IMR-90 (cell line): Measurements from ENCODE around the gene LAMA3. TPM values are rescaled to one million over a fixed set of nuclear protein-coding genes. Genes with fewer than 3 reads are reported as not detected.

ENCODE experiments used
- ATAC-seq: fragments of 200-7000 bp; cut with Tn5 transposase; 2 replicates; pipeline ENCODE4 v1.9.1; 2020; ENCODE audit warnings: low read depth, mild to moderate bottlenecking, moderate library complexity
- BruUV-seq: library from RNA; stranded (reverse); fragments of 400-500 nt; replicated peaks from 2 replicates; lab custom pipeline; 2021; lab: Mats Ljungman, UMichigan
- CTCF ChIA-PET: fragments of 300-600 bp; formaldehyde crosslinking; extraction: SDS; loops from one replicate; lab custom pipeline; 2021; ENCODE audit warnings: antibody characterized with exemption; lab: Yijun Ruan, JAX
- POLR2A ChIA-PET: fragments of 300-600 bp; sonication (Branson Sonifier 250); formaldehyde crosslinking; loops from one replicate; lab custom pipeline; 2022; ENCODE audit warnings: antibody characterized with exemption; ENCODE audit not compliant: unreplicated experiment; lab: Charles Lee
- DNase-seq: peaks from one replicate; pipeline ENCODE4 v3.0.0; 2013
- H2AFZ ChIP-seq: replicated peaks from 2 replicates; pipeline ENCODE3; 2013; ENCODE audit warnings: low read length, mild to moderate bottlenecking; ENCODE audit not compliant: poor library complexity
- H2AK5ac ChIP-seq: 2 replicates; pipeline ENCODE4 v1.6.1; 2013; ENCODE audit warnings: low read depth, low read length, inconsistent platforms
- H2AK9ac ChIP-seq: replicated peaks from 2 replicates; pipeline ENCODE3; 2013; ENCODE audit warnings: mild to moderate bottlenecking, low read depth, low read length, moderate library complexity; ENCODE audit not compliant: poor library complexity
- H2BK120ac ChIP-seq: 2 replicates; pipeline ENCODE4 v1.6.1; 2013; ENCODE audit warnings: low read depth, low read length, inconsistent platforms
- H2BK15ac ChIP-seq: 3 replicates; pipeline ENCODE4 v1.6.1; 2013; ENCODE audit warnings: low read depth, low read length, inconsistent platforms
- H2BK20ac ChIP-seq: 2 replicates; pipeline ENCODE4 v1.6.1; 2013; ENCODE audit warnings: low read depth, mild to moderate bottlenecking, inconsistent platforms, low read length, moderate library complexity
- H2BK5ac ChIP-seq: 2 replicates; pipeline ENCODE4 v1.6.1; 2013; ENCODE audit warnings: mild to moderate bottlenecking, low read depth, low read length, inconsistent platforms; ENCODE audit not compliant: poor library complexity, severe bottlenecking
- H3K14ac ChIP-seq: replicated peaks from 2 replicates; pipeline ENCODE4 v1.6.1; 2013; ENCODE audit warnings: low read depth, low read length, inconsistent platforms
- H3K18ac ChIP-seq: 2 replicates; pipeline ENCODE4 v1.6.1; 2013; ENCODE audit warnings: low read depth, low read length, control low read depth
- H3K23ac ChIP-seq: 2 replicates; pipeline ENCODE4 v1.6.1; 2013; ENCODE audit warnings: low read depth, low read length, inconsistent platforms
- H3K27ac ChIP-seq: 2 replicates; pipeline ENCODE4 v1.5.1; 2013; ENCODE audit warnings: mild to moderate bottlenecking, control low read depth, low read length; ENCODE audit not compliant: insufficient read depth
- H3K27me3 ChIP-seq: 2 replicates; pipeline ENCODE4 v1.6.1; 2013; ENCODE audit warnings: low read length; ENCODE audit not compliant: control insufficient read depth, insufficient read depth
- H3K36me3 ChIP-seq: 2 replicates; pipeline ENCODE4 v1.6.1; 2013; ENCODE audit warnings: low read length, mixed read lengths; ENCODE audit not compliant: control insufficient read depth, insufficient read depth
- H3K4ac ChIP-seq: 2 replicates; pipeline ENCODE4 v1.6.1; 2013; ENCODE audit warnings: low read depth, low read length, inconsistent platforms
- H3K4me1 ChIP-seq: 2 replicates; pipeline ENCODE4 v1.6.1; 2013; ENCODE audit warnings: low read length, mixed read lengths; ENCODE audit not compliant: control insufficient read depth, insufficient read depth
- H3K4me2 ChIP-seq: 2 replicates; pipeline ENCODE4 v1.6.1; 2013; ENCODE audit warnings: low read depth, mild to moderate bottlenecking, control low read depth, low read length, moderate library complexity
- H3K4me3 ChIP-seq: 2 replicates; pipeline ENCODE4 v1.5.1; 2013; ENCODE audit warnings: low read depth, mild to moderate bottlenecking, control low read depth, low read length, moderate library complexity; ENCODE audit not compliant: insufficient read depth
- H3K56ac ChIP-seq: 2 replicates; pipeline ENCODE4 v1.6.1; 2013; ENCODE audit warnings: low read length, inconsistent platforms; ENCODE audit not compliant: insufficient read depth; ENCODE audit errors: extremely low read depth
- H3K79me1 ChIP-seq, 2 experiments: 2 replicates each; pipeline ENCODE4 v1.6.1; 2013; ENCODE audit warnings: low read length in 2 of 2, inconsistent platforms in 1 of 2, low read depth in 1 of 2
- H3K9ac ChIP-seq: 2 replicates; pipeline ENCODE4 v1.6.1; 2013; ENCODE audit warnings: low read depth, low read length, control low read depth
- H3K9me1 ChIP-seq: 2 replicates; pipeline ENCODE4 v1.6.1; 2013; ENCODE audit warnings: low read length, inconsistent platforms; ENCODE audit not compliant: insufficient read depth
- H3K9me3 ChIP-seq: 2 replicates; pipeline ENCODE4 v1.6.1; 2013; ENCODE audit warnings: low read length; ENCODE audit not compliant: control insufficient read depth, insufficient read depth
- H4K20me1 ChIP-seq: 2 replicates; pipeline ENCODE4 v1.6.1; 2013; ENCODE audit warnings: low read length, inconsistent platforms; ENCODE audit not compliant: insufficient read depth
- H4K5ac ChIP-seq: 2 replicates; pipeline ENCODE4 v1.6.1; 2013; ENCODE audit warnings: mild to moderate bottlenecking, low read depth, low read length, control low read depth
- H4K8ac ChIP-seq, 2 experiments: 2 replicates each; pipeline ENCODE4 v1.6.1; 2013; ENCODE audit warnings: low read depth in 2 of 2, low read length in 2 of 2, control low read depth in 1 of 2, inconsistent platforms in 1 of 2
- H4K91ac ChIP-seq: 2 replicates; pipeline ENCODE4 v1.6.1; 2013; ENCODE audit warnings: low read depth, low read length, inconsistent platforms; ENCODE audit not compliant: insufficient read depth
- FOS ChIP-seq: fragments of 150-350 bp; IDR thresholded peaks from 2 replicates; pipeline ENCODE4 v1.6.1; 2016; ENCODE audit warnings: low read depth, low read length
- POLR2A ChIP-seq: IDR thresholded peaks from 2 replicates; pipeline ENCODE4 v1.6.1; 2012; ENCODE audit warnings: mild to moderate bottlenecking, low read depth, low read length
- WGBS, 2 experiments: methylation state at CpG; one replicate each; pipeline versions ENCODE4 v1.1.5 to v1.1.7; 2013; ENCODE audit warnings: missing lambda C conversion rate in 2 of 2; ENCODE audit not compliant: insufficient read length in 1 of 2; ENCODE audit errors: extremely low coverage in 2 of 2; 5-methylcytosine and 5-hydroxymethylcytosine counted together
- dilution Hi-C: fragments of 300-500 bp; cut with HindIII; formaldehyde crosslinking; loops from one replicate; pipeline ENCODE4 v1.14.3; 2018; ENCODE audit warnings: low sequenced_read_pairs; ENCODE audit not compliant: unreplicated experiment
- in situ Hi-C: fragments of 300-500 bp; cut with MboI; formaldehyde crosslinking; loops from 3 replicates; pipeline ENCODE4 v1.14.3; 2019; ENCODE audit warnings: low sequenced_read_pairs, inconsistent platforms, mixed read lengths
- intact Hi-C: fragments of 100-400 bp; cut with micrococcal nuclease; formaldehyde crosslinking; loops from 2 replicates; pipeline ENCODE4 v1.10.0; 2022
- polyA plus RNA-seq, 3 experiments: library from polyadenylated mRNA; depleted of rRNA; stranded (reverse); fragments of >200 nt; gene quantifications; 2 replicates each; pipeline ENCODE4 v1.2.3, GENCODE V29; 2012; ENCODE audit warnings: low replicate concordance in 1 of 3
- total RNA-seq: library from RNA; depleted of rRNA; stranded (reverse); fragments of >200 nt; gene quantifications from 2 replicates; pipeline ENCODE4 v1.2.3, GENCODE V29; 2012

The LAMA3 gene
- total and polyA plus RNA-seq, 2 of the 4 experiments (the other 2 are of a cell fraction) = 0.18 to 0.19 TPM

DNA sequence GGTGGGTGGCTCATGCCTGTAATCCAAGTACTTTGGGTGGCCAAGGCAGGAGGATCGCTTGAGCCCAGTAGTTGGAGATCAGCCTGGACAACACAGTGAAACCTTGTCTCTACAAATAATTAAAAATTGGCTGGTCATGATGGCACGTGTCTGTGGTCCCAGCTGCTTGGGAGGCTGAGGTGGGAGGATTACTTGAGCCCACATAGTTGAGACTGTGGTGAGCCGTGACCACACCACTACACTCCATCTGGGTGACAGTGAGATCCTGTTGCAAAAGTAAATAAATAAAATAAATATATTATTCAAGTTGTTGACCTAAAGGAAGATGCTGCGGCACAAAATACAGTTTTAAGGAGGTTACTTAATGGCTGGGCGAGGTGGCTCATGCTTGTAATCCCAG, 72.7 kb downstream of the LAMA3 start:
- TF ChIP-seq FOS (no peak), POLR2A (no peak)
- Histone ChIP-seq H2AK9ac (no peak overlapping the region), H2BK20ac (no peak overlapping the region), H4K91ac (no peak overlapping the region), H3K14ac (no peak overlapping the region), H3K18ac (no peak overlapping the region), H4K20me1 (no peaks in the 10 kb centered on the region), H3K27ac (no peak overlapping the region), H3K4ac (no peak overlapping the region), H2BK120ac (no peak overlapping the region), H4K5ac (no peak overlapping the region), H3K27me3 (peaks cover 10% of the 10 kb centered on the region; the same call in 1 of the 2 replicates), H3K4me3 (no peak overlapping the region), H2AK5ac (no peak overlapping the region), H3K9me1 (no peaks in the 10 kb centered on the region), H3K23ac (no peak overlapping the region), H2AFZ (no peak overlapping the region), H2BK5ac (no peak overlapping the region), H3K4me1 (no peaks in the 10 kb centered on the region; the same call in 1 of the 2 replicates), H3K9me3 (no peaks in the 10 kb centered on the region), H2BK15ac (no peak overlapping the region), H3K4me2 (no peak overlapping the region), H4K8ac (no peak overlapping the region), H3K56ac (no peak overlapping the region), H3K79me1 (no peaks in the 10 kb centered on the region), H3K9ac (no peak overlapping the region), H3K36me3 (no peaks in the 10 kb centered on the region)
- ChIA-PET POLR2A (no interaction called here), CTCF (no interaction called here)
- intact Hi-C loops = no loop called here
- no TSS peak for BruUV-seq
- no peak for DNase-seq
- WGBS, 2 experiments = no CpG with 5 or more reads among the region's 5 CpGs
- in situ Hi-C loops = no loop called here
- no peak for ATAC-seq
- dilution Hi-C loops = no loop called here
